ELR (cell line): ENCODE measurements around the gene POU2F2.
"Not testable (repeated sequence)": the region's sequence is repeated elsewhere in the genome, so short reads cannot be mapped to it uniquely, and the experiment has no call there.

Experiments
- DNase-seq: peaks from one replicate; pipeline ENCODE4 v3.0.0-alpha.2; 2015; ENCODE audit warnings: low read depth

POU2F2 gene

DNA sequence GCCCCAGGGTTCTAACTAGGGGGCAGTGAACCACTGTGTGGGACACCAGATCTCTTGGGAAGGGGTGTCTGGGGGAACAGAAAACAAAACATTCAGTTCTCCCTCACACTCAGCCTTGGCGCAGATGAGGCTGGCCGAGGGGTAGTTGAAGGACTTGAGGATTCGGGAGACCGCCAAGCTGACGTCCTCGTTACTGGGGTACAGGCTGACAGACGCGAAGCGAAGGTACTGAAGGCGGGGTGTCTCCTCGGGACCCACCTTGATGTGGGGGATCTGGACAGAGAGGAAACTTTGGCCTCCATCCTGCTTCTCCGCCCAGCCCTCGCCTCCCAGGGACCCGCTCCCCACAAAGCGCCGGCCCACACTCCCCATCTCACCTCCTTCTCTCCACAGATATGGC, 69.9 kb downstream of the POU2F2 start:
- no peak for DNase-seq

DNA sequence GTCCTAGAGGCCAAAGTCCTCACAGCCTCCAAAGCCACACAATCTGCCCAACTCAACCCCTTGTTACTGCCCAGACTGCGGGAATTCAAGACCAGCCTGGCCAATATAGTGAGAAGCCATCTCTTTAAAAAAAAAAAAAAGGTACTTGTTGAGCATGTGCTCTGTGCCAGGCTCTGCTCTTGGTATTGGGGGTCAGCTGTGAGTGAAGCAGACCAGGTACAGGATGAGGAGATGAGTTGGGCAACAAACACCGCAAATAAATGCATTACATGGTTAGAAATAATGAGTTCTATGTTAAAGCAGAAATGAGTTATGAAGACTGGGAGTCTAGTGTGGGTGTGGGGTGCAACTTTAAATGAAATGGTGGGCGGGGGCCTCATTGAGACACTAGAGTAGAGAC, 72.1 kb downstream of the POU2F2 start:
- no peak for DNase-seq

DNA sequence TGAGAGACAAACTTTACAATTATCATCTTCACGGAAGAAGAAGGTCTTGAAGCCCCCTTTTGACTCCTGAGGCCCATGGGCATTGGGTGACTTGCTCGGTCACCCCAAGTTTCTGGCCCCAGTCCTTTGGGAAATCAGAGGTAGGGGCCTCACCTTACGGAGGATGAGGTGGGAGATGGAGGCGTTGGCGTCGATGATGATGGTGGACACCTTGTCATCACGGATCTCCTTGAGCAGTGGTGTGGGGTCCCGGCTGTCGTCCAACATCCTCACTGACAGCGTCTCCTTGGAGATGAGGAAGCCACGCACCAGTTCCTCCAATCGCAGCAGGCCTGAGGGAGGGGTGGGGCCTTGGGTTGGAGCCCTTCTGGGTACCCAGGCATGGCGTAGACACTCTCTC, 73.0 kb downstream of the POU2F2 start:
- no peak for DNase-seq

DNA sequence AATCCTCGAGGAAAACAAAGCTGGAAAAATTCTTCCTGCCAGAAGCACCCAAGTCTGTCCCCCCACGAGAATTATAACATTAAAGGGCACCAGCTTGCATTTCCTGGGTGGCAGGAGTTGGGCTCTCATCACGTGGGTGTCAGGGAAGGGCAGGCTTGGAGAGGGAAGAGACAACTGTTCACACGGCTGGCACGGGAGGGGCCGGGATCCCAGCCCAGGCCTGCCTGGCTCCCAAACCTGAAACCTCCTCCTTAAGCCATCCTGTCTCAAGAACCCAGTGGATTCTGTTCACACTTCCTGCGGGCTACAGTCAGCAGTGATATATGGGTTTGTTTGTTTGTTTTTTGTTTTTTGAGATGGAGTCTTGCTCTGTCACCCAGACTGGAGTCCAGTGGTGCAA, 74.4 kb downstream of the POU2F2 start:
- no peak for DNase-seq

- no peak for DNase-seq
Measured at GRCh38 chr19:42054205-42054604, 78.0 kb downstream of the POU2F2 start.

DNA sequence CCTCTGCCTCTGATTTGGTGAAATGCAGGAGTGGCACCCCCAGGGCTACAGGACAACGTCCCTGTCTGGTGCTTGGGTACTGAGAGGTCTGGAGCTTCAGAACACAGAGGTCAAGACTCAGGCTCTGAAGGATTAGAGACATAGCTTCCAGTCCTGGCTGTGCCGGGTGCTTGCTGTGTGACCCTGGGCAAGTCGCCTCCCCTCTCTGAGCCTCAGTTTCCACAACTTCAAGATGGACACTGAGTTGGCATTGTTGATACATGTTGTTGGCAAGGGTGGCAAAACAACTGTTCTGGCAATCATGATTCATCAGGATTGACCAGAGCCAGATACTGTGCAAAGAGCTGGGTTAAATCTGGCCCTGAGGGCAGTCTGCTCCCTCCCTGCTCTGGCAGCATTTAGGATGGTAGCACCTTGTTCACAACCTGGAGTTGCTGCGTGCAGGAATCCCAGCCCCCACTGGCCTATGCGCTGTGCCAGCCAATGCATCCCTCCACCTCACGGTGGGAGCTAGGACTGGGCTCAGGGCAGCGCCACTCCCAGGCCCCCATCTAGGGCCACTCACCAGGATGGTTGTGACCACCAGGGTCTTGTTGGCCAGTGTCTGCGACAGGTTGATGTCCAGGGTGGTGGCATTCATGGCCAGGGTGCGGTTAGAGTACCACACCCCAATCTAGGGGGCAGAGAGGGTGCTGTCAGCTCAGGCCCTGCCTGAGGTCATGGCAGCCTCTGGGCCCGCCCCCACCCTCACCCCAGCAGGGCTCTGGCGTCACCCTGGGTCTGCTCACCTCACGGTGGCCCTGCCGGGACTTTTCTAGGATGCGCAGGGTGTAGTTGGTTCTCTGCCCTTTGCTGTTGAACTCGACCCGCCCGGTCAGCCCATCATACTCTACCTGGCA, 79.0 kb downstream of the POU2F2 start:
- DNase-seq: no peak

DNA sequence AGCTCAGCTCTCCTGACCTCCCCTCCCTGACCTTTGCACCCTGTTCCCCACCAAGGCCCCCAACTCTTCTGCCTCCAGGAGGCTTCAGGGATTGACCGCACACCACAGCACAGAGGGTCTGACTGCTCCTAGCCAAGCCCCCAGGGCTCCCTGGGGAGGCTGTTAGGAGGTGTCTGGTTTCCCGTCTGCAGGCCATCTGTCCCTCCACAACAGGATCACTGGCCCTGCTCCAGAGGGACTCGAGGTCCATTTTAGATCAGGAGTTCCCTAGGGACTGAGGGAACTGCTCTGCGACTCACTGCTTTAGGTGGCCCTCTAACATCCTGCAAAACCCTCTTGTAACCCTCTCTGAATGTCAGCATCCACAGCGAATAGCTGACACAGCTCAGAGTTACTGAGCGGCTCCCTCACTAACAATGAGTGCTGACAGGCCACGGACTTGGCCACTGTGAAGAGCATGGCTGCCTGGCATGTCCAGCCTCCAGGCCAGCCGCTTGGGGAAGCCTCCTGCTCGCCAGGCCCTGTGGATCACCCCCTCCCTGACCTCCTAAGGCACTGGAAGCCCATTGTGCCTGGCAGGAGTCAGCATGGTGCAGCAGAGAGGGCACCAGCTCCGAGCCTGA, 79.9 kb downstream of the POU2F2 start:
- DNase-seq: no peak

- DNase-seq: peak; percentile 87
Measured at GRCh38 chr19:42051166-42052115, 80.8 kb downstream of the POU2F2 start.

DNA sequence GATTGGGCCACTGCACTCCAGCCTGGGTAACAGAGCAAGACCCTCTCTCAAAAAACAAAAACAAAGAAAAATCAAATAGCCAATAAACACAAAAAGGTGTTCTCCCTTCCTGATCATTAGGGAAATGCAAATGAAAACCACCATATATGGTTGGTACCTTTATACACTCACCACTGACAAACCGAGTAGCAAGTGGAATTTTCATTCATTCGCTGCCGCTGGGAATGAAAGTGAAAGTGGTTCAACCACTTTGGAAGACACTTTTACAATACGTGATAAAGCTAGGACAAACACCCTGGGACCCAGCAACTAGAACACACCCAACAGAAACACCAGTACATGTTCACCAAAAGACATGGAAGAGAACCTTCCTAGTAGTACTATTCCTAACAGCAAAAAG, 83.3 kb downstream of the POU2F2 start:
- no peak for DNase-seq

DNA sequence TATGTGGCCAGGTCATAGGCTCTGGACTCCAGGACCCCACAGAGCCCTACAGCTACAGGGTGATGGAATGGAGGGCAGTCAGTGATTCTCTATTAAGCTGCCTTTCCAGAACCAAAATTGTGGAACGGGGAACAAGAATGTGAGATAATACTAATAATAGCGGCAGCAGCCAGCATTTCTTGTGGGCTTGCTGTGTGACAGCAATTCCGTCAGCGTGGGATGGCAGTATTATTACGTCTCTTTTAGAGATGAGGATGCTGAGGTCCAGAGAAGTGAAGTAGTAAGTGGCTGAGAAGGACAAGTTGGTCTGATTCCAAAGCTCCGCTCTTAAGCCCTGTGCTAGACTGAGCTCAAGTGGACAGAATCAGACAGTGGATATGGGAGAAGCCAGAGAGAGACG, 86.7 kb downstream of the POU2F2 start:
- DNase-seq: no peak

GRCh38 chr19:42042455-42043170, 89.6 kb downstream of the POU2F2 start:
- DNase-seq: no peak

GRCh38 chr19:42040491-42040890, 91.8 kb downstream of the POU2F2 start:
- DNase-seq: not testable (repeated sequence)

GRCh38 chr19:42040031-42040430, 92.2 kb downstream of the POU2F2 start:
- DNase-seq: no peak

DNA sequence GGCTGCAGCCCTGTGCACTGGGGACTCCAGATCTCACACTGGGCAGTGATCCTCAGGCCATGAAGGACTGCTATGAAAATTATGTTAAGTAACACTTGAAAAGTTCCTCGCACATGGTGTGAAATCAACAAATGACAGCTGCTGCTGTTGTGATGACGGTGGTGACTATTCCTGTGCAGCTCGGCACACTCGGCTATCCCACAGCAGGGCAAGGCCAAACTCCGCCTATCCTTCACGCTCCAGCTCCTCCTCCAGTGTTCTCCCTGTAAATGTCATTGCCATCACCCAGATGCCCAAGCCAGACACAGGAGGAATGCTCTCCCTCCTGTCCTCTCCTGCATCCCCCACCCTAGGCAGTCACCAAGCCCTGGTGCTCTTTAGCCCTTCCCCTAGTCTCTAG, 93.6 kb downstream of the POU2F2 start:
- DNase-seq: no peak

- DNase-seq: no peak
Measured at GRCh38 chr19:42037649-42038048, 94.6 kb downstream of the POU2F2 start.
